CD4-positive, alpha-beta T cell treated with Interferon alpha-2 for 1 hour (primary cell): ENCODE results near the gene MED29.

ENCODE experiments used
- DNase-seq, 2 donors: peaks; one replicate each; pipeline ENCODE4 v3.0.0-alpha.2; 2020 to 2022

The MED29 gene

GRCh38 chr19:39399668-39400050 lies 8.5 kb downstream of the MED29 start:
- DNase-seq = no peak

- DNase-seq = no peak
Observed at GRCh38 chr19:39400061-39400460, 8.9 kb downstream of the MED29 start.

- DNase-seq = no peak
Observed at GRCh38 chr19:39401070-39401548, 9.9 kb downstream of the MED29 start.

- DNase-seq = peak; percentile 89 to 92
Observed at GRCh38 chr19:39401549-39402345, 10.6 kb downstream of the MED29 start.

GRCh38 chr19:39402346-39403300 lies 11.4 kb downstream of the MED29 start:
- DNase-seq = peak; percentile 94 to 96

- DNase-seq = peak; percentile 99
Observed at GRCh38 chr19:39403331-39404312, 12.4 kb downstream of the MED29 start.

GRCh38 chr19:39405261-39405957 lies 14.2 kb downstream of the MED29 start:
- peak; percentile 56 to 62 for DNase-seq

GRCh38 chr19:39405958-39406655 lies 14.9 kb downstream of the MED29 start:
- DNase-seq = peak; percentile 94 to 96

GRCh38 chr19:39406656-39407409 lies 15.7 kb downstream of the MED29 start, which contains the start of gene ZFP36:
TSS of gene ZFP36 (plus strand) at chr19:39406847. CDS start at chr19:39406905, 58 bp downstream.
- DNase-seq = peak; percentile 94 to 96

GRCh38 chr19:39407410-39407659 lies 16.2 kb downstream of the MED29 start:
- no peak for DNase-seq

GRCh38 chr19:39407660-39408391 lies 16.6 kb downstream of the MED29 start:
- peak; percentile 74 to 81 for DNase-seq

- peak; percentile 64 to 76 for DNase-seq
Observed at GRCh38 chr19:39408392-39409207, 17.4 kb downstream of the MED29 start.

GRCh38 chr19:39409208-39410016 lies 18.2 kb downstream of the MED29 start:
- peak; percentile 95 for DNase-seq

- peak; percentile 90 to 91 for DNase-seq
Observed at GRCh38 chr19:39410017-39410830, 19.0 kb downstream of the MED29 start.

- DNase-seq = no peak
Observed at GRCh38 chr19:39410831-39411080, 19.6 kb downstream of the MED29 start.

- DNase-seq = peak; percentile 75 to 79
Observed at GRCh38 chr19:39411081-39411831, 20.1 kb downstream of the MED29 start.

GRCh38 chr19:39411832-39412099 lies 20.6 kb downstream of the MED29 start:
- peak; percentile 92 to 94 for DNase-seq
